CD4-positive, alpha-beta T cell treated with Interleukin-2 at 100 ng/mL for 4 hours (primary cell): ENCODE data around the gene RAB20.

Experiments
- DNase-seq: peaks from one replicate; pipeline ENCODE4 v3.0.0-alpha.2; 2020; ENCODE audit warnings: low spot score

The RAB20 gene

GRCh38 chr13:110529522-110530311, 31.8 kb downstream of the RAB20 start:
- DNase-seq = no peak

GRCh38 chr13:110528911-110529310, 32.6 kb downstream of the RAB20 start:
- DNase-seq = no peak

GRCh38 chr13:110528371-110528770, 33.2 kb downstream of the RAB20 start:
- no peak for DNase-seq

- DNase-seq = no peak
Observed at GRCh38 chr13:110525328-110526319, 35.9 kb downstream of the RAB20 start.

GRCh38 chr13:110524541-110525257, 36.8 kb downstream of the RAB20 start:
- no peak for DNase-seq

- no peak for DNase-seq
Observed at GRCh38 chr13:110523838-110524540, 37.5 kb downstream of the RAB20 start.

DNA sequence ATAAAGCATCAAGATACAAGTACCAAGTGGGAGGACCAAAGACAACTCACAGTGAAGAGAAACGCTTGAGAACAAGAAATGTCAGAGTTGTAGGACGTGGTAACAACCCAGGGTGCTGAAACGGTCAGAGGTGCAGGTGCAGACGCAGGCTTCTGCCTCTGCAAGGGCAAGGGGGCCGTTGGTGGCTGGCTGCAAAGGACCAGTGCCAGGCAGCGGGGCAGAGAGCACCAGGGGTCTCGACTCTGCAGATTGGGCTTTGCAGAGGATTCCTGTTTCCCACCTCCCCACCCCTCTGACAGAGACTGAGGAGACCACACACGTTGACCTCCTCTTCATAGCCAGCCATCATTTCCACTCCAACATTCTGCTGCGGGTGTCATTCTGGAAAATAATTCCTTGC, 38.3 kb downstream of the RAB20 start:
- DNase-seq = no peak

GRCh38 chr13:110522721-110523120, 38.8 kb downstream of the RAB20 start:
- no peak for DNase-seq

- DNase-seq = no peak
Observed at GRCh38 chr13:110521946-110522345, 39.6 kb downstream of the RAB20 start.

- no peak for DNase-seq
Observed at GRCh38 chr13:110521296-110521680, 40.2 kb downstream of the RAB20 start.

GRCh38 chr13:110520431-110521295, 40.9 kb downstream of the RAB20 start:
- no peak for DNase-seq

GRCh38 chr13:110519506-110519905, 42.0 kb downstream of the RAB20 start:
- no peak for DNase-seq

DNA sequence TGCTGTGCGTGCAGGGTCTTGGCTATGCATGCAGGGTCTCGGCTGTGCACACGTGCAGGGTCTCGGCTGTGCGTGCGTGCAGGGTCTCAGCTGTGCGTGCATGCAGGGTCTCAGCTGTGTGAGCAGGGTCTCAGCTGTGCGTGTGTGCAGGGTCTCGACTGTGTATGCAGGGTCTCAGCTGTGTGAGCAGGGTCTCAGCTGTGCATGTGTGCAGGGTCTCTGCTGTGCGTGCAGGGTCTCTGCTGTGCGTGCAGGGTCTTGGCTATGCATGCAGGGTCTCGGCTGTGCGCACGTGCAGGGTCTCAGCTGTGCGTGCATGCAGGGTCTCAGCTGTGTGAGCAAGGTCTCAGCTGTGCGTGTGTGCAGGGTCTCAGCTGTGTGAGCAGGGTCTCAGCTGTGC, 42.5 kb downstream of the RAB20 start:
- no peak for DNase-seq

GRCh38 chr13:110518571-110518970, 43.0 kb downstream of the RAB20 start:
- DNase-seq = no peak

GRCh38 chr13:110518226-110518525, 43.3 kb downstream of the RAB20 start:
- DNase-seq = no peak

GRCh38 chr13:110517505-110518225, 43.9 kb downstream of the RAB20 start:
- DNase-seq = no peak

- DNase-seq = no peak
Observed at GRCh38 chr13:110516500-110516899, 45.0 kb downstream of the RAB20 start.

DNA sequence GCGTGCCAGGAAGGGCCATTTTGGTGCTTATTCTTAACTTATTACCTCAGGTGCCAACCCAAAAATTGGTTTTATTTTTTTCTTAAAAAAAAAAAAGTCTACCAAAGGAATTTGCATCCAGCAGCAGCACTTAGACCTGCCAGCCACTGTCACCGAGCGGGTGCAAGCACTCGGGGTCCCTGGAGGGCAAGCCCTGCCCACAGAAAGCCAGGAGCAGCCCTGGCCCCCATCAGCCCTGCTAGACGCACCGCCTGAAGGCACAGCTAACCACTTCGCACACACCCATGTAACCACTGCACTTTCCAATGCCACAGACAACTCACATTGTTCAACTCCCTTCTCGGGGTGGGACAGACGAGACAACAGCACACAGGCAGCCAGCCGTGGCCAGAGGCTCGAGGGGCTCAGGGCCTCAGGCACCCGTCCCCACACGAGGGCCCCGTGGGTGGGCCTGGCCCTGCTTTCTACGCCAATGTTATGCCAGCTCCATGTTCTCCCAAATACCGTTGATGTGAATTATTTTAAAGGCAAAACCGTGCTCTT, 49.3 kb downstream of the RAB20 start:
- DNase-seq = no peak

DNA sequence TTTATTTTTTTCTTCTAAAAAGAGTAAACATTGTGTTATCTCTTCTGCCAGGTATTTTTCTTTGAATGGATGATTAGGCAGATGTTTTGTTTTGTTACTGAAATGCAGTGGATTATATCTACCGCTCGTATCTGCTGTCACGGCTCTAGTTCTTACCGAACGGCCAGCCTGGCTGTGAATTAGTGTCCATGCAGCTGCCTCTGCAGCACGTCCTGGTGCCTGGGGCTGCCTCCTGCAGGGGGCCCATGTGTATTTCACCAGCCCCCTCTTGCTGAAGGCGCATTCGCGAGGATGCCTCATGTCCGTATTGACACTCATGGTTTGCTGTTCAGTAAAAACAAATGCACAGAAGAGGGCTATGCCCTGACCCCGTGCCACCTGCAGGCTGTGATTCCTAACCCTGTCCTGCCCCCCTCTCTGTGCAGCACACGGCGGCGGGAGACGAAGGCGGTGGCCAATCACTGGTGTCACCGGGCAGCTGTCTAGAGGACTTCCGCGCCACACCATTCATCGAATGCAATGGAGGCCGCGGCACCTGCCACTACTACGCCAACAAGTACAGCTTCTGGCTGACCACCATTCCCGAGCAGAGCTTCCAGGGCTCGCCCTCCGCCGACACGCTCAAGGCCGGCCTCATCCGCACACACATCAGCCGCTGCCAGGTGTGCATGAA, 49.9 kb downstream of the RAB20 start:
- no peak for DNase-seq
